ENCODE measurements around the gene SAV1.

GRCh38 chr14:50612806-50613205 lies 55.3 kb downstream of the SAV1 start:
- TF ChIP-seq JUND (IDR thresholded peaks at IDR 0.05; ENCODE audit: low read depth, low read length) (no peak), SIX5 (IDR thresholded peaks at IDR 0.05; ENCODE audit: low read depth, low read length, severe bottlenecking) (no peak), NFIC (IDR thresholded peaks at IDR 0.05; ENCODE audit: low read depth, low read length) (no peak), EZH2 (IDR thresholded peaks at IDR 0.05; ENCODE audit: borderline replicate concordance, control insufficient read depth, low read depth, low read length) (no peak)

Data from GM12878 (cell line).